ENCODE measurements around the gene TMEM200B.
"Not testable (repeated sequence)": the region's sequence is repeated elsewhere in the genome, so short reads cannot be mapped to it uniquely, and the experiment has no call there.

Gene TMEM200B

DNA sequence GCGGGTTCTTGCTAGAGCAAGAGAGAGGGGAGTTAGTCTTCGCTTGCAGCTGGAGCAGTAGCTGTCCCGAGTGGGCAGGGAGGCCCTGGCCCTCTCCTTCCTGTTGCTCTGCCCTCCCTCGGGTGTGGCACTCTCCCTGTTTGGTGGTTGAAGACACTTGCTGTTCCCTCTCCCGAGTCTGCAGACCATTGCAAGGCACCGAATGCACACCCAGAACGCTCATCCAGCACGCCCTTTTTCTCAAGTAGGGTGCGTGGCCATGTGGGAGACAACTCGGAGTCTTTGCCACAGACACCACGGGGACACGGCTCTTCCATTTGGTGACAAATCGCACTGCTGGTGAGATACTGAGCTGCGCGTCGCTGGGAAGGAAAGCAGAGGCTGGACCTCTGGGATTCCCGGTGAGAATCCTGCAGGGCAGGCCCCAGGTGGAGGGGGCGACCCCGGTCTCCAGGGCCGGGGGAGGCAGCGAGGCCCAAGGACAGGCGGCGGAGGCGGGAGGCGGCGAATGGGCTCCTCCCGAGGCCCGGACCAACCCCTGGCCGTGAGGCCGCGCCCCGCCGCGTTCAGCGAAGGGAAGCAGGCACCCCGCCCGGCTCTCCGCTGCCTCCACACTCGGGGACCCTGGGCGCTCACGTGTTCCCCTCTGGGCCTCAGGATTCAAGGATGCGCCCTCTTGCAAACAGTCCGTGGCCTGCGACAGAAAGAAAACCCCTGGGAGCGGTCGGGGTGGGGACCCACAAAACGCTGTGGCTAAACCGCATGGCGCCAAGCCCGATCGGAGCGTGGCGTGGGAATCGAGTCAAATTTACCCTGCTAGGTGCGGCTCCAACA, 10.4 kb upstream of the TMEM200B start:
- DNase-seq: no peak

DNA sequence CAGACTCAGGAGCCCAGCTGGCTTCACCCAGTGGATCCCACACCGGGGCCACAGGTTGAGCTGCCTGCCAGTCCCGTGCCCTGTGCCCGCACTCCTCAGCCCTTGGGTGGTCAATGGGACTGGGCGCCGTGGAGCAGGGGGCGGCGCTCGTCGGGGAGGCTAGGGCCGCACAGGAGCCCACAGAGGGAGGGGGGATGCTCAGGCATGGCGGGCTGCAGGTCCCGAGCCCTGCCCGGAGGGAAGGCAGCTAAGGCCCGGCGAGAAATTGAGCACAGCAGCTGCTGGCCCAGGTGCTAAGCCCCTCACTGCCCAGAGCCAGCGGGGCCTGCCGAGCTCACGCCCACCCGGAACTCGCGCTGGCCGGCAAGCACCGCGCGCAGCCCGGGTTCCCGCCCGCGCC, 7.4 kb upstream of the TMEM200B start:
- not testable (repeated sequence) for DNase-seq

DNA sequence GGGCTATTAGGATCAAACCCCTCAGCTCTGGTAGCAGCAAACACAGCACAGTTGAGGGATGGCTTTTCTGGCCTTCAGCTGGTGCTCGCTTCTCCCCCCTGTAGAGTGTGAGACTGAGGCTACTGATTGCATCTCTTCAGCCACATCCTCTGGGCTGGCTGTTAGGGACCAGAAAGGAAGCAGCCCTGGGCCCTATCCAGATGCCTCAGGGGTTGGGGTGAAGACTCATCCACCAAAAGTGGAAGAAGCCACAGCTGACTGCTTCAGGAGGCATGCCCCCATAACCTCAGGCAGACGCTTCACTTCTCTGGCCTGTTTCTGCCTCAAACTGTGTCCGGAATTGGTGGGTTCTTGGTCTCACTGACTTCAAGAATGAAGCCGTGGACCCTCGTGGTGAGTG, 6.2 kb upstream of the TMEM200B start:
- DNase-seq: no peak

DNA sequence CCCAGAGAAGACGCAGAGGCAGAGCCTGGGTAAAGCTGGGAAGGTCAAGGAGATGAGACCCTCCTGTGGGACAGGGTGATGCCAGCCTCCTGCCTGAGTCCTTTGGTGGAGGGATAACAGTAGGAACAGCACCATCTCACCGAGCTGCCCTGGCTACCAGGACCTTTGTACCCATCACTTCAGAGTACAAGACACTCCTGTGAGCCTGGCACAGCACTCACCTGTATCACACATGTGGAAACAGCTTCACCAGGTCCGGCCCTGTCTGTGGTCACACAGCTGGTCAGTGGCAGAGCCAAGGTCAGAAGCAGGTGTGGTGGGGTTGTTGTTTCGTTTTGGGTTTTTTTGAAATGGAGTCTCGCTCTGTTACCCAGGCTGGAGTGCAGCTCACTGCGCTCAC, 5.0 kb upstream of the TMEM200B start:
- no peak for DNase-seq

DNA sequence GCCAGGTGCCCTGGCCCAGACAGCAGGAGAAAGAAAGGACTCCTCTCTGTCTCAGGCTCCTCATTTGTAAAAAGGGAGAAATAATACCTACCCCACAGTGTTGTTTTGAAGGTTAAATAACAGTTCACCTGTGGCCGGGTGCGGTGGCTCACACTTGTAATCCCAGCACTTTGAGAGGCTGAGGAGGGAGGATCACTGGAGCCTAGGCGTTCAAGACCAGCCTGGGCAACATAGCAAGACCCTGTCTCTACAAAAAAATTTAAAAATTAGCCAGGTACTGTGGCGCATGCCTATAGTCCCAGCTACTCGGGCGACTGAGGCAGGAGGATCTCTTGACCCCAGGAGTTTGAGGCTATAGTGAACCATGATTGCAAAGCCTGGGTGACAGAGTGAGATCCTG, 2.5 kb upstream of the TMEM200B start:
- no peak for DNase-seq

DNA sequence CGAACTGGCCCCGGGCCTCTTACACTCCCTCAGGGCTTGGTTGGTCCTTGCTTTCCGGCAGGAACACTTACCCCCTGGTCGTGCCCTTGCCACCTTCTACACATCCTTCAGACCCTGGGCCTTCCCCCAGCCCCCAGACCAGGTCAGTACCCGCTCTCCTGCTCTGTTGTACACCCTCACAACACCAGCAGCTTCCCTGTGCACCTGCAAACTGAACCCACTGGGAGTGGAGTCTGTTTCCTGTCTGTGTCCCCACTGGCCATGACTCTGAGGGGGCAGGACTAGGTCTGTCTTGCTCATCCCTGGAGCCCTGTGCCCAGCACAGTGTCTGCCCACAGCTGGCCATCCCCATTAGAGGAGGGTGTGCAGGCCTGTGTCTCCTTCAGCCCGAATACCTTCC, 2.1 kb upstream of the TMEM200B start:
- DNase-seq: no peak

DNA sequence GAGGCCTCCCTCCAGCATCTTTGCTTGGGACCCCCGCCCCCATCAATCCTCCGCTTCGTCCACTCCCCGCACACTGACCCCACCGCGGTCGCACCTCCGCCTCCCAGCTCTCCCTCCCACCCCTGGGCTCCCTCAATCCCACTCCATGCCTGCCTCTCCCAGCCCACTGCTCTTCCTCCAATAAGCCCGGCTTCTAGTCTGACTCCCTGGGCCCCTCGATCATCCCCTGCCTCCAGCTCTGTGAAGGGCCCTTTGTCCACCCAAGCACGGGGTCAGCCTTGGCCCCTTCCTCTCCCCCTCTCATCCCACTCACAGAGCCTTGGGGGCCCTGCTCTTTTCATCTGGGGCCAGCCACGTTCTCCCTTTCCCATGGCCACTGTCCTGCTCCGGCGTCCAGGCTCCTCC, 1.5 kb upstream of the TMEM200B start:
- DNase-seq: no peak

DNA sequence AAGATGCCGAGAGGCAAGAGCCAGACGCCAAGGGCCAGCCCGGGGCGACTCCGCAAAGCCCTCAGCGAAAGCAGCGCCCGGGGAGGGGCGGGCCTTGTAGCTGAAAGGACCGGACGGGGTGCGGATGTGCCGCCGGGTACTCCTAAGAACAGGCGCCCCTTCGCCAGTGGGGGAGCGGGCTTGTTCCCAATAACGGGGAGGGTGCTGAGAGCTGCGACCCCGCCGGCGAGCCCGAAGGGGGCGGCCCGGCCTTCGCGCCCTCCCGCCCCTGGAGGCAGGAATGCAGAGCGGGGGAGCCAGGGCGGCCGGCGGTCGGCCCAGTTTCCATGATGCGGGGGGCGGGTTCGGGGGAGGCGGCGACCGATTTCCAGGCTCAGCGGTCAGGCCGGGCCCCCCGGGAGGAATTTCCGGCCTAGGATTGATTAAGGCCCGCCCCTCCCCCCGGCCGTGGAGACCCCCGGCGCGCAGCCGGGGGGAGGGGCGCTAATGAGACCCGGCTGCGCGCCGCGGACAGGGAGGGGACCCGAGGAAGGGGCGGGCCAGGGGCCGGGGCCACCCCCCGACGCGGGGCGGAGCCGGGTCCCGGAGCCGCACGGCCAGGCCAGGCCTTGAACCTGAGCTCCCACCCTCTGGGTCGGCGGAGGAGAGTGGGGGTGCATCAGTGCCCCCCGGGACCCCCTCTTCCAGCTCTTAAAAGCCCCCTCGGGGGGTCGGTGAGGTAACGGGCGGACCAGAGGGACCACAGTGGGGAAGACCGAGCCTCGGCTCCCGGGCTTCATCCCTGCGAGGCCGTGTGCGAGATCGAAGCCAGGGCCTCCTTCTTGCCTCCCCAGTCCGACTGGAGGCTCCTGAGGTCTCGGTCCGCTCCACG, 898 bp upstream of the TMEM200B start:
- DNase-seq: peak; percentile 55 to 59

DNA sequence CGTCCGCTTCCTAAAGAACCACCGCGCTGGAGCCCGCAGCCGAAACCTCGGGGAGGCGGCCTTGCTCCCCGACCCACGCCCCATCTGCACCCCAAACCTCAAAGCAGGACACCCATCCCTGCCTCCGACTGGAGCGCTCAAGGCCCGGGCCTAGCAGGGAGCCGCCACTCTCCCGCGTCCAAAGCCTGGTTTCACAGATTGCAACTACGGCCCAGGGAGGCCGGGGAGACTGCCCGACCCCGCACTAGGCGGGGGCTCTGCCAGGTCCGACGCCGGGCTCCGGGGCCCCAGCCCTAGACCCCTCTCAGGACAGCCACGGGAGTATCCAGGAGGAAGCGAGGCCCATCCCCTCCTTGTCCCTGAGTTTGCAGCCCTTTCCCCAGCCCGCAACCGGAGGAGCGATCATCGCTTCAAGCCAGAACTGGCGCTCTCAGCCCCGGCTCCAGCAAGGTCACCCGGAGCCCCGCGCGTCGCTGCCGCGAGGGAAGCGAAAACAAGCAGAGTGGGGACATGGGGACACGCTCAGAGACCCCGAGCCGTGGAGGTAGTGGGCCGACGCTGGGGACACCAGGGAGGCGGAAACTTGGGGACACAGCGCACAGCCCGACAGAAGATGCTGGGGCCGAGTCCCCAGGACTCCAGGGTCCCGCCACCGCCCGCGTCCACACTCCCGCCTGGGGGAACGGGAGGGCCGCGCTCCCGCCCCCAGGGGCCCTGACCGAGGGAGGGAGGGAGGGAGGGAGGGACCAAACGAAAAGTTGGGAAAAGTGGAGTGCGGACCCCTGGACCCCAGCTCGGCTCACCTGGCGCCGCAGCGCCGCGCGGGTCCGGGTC, 433 bp downstream of the TMEM200B start:
- DNase-seq: peak in 1 of 2 donors; percentile 24

DNA sequence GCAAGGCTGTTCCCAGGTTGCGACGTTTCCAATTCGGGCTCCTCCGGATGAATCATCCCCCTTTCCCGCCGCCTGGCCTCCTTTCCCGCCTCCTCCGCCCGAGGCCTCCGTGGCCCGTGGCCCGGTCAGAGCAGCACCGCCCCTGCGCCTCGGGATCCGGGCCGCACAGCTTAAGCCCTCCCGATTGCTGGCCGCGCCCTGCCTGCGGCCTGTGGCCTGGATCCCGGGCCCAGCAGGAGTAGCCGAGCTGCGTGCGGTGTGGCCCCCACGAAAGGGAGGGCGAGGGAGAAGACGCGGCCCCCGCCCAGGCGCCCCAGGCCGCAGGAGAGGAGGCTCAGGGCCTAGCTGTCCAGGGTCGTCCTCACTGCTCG, 1.0 kb downstream of the TMEM200B start:
- DNase-seq: no peak

DNA sequence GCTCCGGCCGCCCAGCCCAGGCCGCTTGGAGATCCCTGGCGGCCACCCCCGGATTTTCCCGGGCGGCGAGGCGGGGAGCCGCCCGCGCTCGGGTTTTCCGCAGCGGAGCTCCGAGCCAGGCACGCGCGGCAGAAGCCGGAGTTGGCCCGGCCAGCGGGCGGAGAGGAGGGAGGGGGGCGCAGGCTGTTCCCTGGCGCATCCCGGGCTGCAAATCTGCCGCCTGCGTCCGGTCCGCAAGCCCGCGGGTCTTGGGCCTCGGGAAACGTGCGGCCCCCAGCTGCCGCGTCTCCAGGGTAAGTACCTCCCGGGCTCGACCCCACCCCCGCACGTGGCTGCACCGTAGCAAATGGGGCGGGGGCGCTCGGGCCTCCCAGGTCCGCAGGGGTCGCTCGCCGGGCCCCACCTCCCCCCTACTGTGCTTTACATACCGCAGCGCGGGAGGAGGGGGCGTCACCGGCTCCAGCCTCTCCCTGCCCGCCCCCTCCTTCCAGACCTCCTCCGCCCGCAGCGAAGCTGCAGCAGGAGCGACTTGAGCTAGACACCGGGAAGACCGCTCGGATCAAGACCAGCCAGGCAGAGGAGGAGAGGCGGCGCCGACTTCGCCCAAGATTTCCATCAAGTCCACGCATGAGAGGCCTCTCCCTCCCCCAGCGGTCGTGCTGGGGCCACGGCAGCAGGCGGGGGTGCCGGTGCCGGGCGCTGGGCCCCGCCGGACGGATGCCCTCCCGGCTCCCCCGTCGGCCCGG, 1.6 kb downstream of the TMEM200B start:
- DNase-seq: no peak

DNA sequence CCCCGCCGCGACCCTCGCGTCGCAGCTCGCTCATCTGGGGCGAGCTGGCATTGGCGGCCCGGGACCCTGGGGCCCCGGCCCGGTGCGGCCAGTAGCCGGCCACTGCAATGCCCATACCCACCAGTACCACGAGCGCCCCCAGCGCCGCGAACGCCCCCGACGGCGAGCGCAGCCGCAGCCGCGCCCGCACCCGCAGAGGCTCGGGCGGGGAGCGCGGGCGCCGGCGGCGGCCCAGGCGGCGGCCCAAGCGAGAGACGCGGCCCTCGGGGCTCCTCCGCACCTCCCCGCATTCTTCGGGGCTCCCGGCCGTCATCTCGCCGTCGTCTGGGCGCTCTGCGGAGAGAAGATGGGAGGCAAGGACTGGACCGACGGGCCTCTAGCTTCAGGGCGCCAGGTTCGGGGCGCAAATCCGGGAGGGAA, 2.2 kb downstream of the TMEM200B start:
- no peak for DNase-seq

DNA sequence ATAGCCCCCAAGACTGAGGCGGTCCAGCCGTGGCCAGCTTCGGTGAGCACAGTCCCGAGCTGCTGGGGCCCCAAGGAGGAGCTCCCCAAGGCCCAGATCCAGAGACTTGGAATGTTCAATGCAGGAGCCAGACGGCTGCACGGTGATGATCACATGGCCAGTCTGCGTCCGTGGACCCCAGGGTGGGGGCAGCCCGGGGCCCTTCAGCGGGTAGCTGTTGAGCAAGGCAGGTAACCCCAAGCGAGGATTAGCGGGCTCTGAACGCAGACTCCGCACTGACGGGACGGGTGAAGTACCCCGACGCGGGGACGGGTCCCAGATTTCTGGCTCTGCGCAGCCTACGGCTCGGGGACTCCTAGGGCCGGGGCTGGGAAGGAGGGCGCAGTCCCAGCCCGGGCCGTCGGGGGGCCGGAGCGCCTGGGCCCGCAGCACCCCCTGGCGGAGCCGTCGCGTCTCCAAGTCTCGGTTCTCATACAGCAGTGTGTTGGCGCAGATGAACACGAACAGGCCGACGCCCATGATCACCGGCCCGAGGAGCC, 2.7 kb downstream of the TMEM200B start:
- DNase-seq: peak; percentile 63 to 65

DNA sequence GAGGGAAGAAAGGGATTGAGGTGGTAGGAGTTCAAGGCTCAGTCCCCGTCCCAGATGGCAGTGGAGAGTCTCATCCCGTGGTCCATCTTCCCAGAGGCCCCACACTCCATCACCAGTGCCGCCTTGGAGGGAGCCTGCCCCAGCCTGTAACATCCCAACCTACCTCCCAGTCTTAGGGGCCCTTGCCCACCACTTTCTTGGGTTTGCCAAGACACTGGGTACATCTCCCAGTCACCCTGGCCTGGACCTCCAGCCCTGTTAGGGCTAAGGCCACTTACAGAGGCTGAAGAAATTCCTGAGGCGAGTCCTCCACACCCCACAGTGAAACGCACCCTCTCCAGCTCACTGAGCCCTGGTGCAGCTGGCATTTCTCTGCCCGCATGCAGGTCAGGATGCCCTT, 3.3 kb downstream of the TMEM200B start:
- no peak for DNase-seq

DNA sequence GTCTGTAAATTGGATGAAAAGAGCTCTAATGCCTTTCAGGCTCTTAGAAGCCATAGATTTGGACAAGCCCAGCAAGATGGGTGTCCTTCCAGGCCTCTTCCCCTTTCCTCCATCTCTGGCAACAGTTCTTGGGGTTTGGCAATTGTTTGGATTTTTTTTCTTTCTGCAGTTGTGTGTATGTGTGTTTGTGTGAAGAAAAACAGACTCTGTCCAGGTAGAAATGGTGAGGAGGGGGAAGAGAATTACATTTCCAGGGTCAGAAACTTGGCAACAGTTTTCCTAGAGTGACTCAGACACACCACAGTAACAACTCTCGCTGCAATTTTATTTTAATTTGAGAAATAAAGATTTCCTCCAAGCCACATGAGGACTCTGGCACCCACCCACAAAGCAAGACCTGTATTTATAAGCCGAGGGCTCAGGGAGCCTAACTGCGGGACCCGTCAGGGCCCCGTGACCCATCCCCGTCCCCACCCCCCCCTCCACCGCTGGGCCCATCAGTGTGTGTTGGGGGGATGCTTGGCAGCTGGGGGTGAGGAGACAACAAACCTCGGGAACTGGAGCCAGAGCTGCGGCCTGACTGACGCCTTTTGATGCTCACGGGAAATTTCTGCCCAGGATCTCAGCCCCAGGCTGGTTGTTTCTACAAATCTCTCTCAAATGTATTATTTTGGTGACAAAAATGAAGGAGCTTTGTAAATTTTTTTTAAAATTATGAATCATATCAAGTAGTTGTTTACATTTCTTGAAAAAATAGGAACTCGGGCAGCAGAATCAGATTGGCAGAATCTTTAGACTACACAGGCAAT, 4.4 kb downstream of the TMEM200B start:
- no peak for DNase-seq

DNA sequence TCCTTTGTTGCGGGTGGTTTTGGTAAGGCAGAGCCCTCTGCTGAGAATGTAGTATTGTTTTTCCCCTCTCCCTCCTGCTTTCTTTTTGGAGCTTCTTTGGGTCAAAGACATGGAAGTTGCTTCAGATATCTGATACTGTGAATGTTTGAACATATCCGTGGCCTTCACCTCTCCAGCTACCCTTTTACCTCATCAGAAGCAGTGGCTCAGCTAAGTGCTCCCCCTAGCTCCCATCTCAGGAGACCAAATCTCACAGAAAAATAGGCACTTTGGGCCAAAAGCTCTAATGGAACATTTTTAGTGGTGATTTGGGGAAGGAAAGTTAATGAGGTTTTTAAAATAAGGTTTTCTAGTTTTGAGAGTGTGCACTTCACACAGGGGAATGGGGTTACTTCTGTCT, 6.3 kb downstream of the TMEM200B start:
- DNase-seq: no peak

DNA sequence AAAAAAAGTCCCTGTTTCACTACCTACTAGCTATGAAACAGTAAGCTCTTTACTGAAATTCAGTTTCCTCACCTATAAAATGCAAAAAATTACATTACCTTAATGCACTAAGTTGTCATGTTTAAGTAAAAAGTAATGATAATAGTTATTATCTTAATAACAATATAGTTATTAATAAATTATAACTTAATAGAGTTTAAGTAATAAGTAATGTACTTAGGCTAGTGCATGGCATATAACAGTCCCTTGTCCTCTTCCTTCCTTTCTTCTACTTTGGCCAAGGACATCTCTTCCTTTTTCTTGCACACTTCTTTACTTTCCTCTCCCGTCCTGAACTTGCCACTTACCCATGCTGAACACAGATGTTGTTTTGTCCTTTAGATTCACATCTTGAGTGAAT, 9.0 kb downstream of the TMEM200B start:
- DNase-seq: no peak

DNA sequence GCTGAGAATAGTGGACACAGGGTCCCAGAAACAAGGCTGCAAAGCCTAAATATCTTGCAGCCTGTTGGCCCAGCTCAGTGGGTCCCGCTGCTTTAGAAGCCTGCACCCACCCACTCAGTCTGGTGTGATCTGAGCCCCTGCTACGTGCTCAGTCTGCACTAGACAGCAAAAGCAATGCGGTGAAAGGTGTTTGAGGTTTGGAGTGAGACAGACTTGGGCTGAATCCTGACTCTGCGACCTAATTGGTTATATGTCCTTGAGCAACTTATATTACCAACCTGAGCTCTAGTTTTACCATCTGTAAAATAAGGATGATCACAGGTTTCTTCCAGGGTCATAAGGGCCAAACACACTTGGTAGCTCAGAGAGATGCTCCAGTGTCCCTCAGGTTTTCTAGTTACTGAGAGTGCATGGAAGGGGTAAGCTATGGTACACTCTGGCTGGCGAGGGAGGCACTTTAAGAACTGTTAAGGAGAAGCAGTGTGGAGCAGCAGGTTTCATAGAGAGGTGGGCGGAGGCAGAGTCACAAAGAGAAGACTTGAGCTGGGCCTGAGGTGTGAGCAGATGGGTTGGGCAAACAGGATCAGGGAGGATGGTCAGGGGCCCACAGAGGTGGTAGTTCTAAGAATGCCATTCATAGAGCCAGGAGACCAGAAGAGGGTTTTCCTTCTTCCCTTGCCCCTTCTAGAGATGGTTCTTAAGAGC, 10.1 kb downstream of the TMEM200B start:
- no peak for DNase-seq

DNA sequence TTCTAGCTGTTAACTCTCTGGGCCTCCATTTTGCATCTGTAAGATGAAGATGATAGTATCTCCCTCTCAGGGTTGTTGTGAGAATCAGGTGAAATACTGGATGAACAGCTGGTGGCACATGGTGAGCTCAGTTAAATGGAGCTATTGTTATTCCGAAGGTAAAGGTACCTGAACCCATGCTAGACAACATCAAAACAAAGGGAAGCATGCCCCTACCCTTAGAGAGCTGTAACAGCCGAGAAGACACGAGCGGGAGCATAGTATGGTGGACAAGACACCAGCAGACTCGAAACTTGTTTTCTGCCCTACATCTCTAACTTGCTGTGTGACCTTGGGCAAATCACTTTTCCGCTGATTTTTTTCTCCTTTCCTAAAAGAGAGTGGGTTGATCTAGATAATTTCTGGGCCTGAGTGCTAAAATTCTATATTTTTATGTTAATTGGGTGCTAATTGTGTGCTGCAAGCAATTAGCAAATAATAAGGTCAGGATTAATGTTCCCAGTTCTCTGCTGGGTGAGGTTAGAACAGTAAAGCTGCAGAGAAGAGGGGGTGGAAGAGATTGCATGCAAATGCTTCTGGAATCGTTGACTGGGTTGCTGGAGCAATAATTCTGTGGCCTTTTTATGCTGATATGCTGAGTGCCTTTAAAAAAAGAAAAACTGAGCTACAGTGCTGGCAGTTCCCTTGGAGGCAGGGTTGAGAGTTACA, 10.8 kb downstream of the TMEM200B start:
- no peak for DNase-seq

DNA sequence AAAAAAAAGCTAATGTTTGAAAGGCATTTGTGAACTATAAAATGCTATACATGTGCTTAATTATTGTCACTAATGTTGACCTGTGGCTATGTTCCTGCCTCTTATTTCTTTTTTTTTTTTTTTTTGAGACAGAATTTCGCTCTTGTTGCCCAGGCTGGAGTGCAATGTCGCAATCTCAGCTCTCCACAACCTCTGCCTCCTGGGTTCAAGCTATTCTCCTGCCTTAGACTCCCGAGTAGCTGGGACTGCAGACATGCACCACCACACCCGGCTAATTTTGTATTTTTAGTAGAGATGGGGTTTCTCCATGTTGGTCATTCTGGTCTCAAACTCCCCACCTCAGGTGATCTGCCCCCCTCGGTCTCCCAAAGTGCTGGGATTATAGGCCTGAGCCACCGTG, 15.7 kb downstream of the TMEM200B start:
- not testable (repeated sequence) for DNase-seq

Data from stimulated activated CD4-positive, alpha-beta T cell treated with anti-CD3 and anti-CD28 coated beads, Interleukin-2, amount 100 ng/mL, for 48 hours (primary cell).